Cerebellar nuclear complex (tissue), 1 donor: ENCODE data around the gene HAPLN2.

Experiments used
- DNase-seq, 2 experiments: peaks; one replicate each; lab custom pipeline; 2025; lab: John Stamatoyannopoulos, UW

HAPLN2 gene

GRCh38 chr1:156663178-156663577, 44.0 kb downstream of the HAPLN2 start:
- DNase-seq, result no peak

GRCh38 chr1:156664046-156664766, 45.0 kb downstream of the HAPLN2 start:
- no peak for DNase-seq

GRCh38 chr1:156664767-156665411, 45.7 kb downstream of the HAPLN2 start:
- no peak for DNase-seq

GRCh38 chr1:156665539-156665938, 46.3 kb downstream of the HAPLN2 start:
- DNase-seq, result no peak

- DNase-seq, result no peak
Measured at GRCh38 chr1:156666862-156667609, 47.8 kb downstream of the HAPLN2 start.

- DNase-seq, result peak in 1 of 2 experiments; percentile 60
Measured at GRCh38 chr1:156667610-156667967, 48.4 kb downstream of the HAPLN2 start.

GRCh38 chr1:156667968-156668709, 48.9 kb downstream of the HAPLN2 start:
- DNase-seq, result no peak

- no peak for DNase-seq
Measured at GRCh38 chr1:156668801-156669637, 49.8 kb downstream of the HAPLN2 start.

- DNase-seq, result no peak
Measured at GRCh38 chr1:156669794-156670193, 50.6 kb downstream of the HAPLN2 start.

- DNase-seq, result no peak
Measured at GRCh38 chr1:156670359-156670758, 51.1 kb downstream of the HAPLN2 start.

GRCh38 chr1:156670791-156671190, 51.6 kb downstream of the HAPLN2 start:
- DNase-seq, result no peak

GRCh38 chr1:156671804-156672203, 52.6 kb downstream of the HAPLN2 start:
- DNase-seq, result no peak

GRCh38 chr1:156673387-156674121, 54.3 kb downstream of the HAPLN2 start:
- DNase-seq, result no peak
